Measurements from ENCODE around the gene TTYH3. TPM values are rescaled to one million over a fixed set of nuclear protein-coding genes. Genes with fewer than 3 reads are reported as not detected.

The TTYH3 gene
- total RNA-seq, 2 donors from 2014 or later, result 7.0 to 11.1 TPM

DNA sequence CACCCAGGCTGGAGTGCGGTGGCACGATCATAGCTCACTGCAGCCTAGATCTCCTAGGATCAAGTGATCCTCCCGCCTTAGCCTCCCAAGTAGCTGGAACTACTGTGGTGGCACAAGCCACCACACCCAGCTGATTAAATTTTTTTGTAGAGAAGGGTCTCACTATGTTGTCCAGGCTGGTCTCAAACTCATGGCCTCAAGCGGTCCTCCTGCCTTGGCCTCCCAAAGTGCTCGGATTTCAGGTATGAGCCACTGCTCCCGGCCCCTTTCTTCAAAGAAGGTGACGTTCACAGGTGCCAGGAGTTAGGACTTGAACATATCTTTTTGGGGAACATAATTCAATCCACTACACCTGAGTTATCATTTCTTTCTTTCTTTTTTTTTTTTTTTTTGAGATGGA is 2.9 kb upstream of the TTYH3 start:
- H3K9me3 ChIP-seq, result no peaks in the 10 kb centered on the region
- H3K27me3 ChIP-seq, result no peaks in the 10 kb centered on the region
- H3K27ac ChIP-seq, result no peak overlapping the region
- H3K4me3 ChIP-seq, result no peak overlapping the region
- DNase-seq (ENCODE audit: low spot score), result no peak
- TF ChIP-seq, protein P1, sequence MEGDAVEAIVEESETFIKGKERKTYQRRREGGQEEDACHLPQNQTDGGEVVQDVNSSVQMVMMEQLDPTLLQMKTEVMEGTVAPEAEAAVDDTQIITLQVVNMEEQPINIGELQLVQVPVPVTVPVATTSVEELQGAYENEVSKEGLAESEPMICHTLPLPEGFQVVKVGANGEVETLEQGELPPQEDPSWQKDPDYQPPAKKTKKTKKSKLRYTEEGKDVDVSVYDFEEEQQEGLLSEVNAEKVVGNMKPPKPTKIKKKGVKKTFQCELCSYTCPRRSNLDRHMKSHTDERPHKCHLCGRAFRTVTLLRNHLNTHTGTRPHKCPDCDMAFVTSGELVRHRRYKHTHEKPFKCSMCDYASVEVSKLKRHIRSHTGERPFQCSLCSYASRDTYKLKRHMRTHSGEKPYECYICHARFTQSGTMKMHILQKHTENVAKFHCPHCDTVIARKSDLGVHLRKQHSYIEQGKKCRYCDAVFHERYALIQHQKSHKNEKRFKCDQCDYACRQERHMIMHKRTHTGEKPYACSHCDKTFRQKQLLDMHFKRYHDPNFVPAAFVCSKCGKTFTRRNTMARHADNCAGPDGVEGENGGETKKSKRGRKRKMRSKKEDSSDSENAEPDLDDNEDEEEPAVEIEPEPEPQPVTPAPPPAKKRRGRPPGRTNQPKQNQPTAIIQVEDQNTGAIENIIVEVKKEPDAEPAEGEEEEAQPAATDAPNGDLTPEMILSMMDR (IDR thresholded peaks at IDR 0.05), result no peak
- peaks cover 0 to 53% of the 10 kb centered on the region in 2 donors for H3K4me1 ChIP-seq
- no peaks in the 10 kb centered on the region for H3K36me3 ChIP-seq

DNA sequence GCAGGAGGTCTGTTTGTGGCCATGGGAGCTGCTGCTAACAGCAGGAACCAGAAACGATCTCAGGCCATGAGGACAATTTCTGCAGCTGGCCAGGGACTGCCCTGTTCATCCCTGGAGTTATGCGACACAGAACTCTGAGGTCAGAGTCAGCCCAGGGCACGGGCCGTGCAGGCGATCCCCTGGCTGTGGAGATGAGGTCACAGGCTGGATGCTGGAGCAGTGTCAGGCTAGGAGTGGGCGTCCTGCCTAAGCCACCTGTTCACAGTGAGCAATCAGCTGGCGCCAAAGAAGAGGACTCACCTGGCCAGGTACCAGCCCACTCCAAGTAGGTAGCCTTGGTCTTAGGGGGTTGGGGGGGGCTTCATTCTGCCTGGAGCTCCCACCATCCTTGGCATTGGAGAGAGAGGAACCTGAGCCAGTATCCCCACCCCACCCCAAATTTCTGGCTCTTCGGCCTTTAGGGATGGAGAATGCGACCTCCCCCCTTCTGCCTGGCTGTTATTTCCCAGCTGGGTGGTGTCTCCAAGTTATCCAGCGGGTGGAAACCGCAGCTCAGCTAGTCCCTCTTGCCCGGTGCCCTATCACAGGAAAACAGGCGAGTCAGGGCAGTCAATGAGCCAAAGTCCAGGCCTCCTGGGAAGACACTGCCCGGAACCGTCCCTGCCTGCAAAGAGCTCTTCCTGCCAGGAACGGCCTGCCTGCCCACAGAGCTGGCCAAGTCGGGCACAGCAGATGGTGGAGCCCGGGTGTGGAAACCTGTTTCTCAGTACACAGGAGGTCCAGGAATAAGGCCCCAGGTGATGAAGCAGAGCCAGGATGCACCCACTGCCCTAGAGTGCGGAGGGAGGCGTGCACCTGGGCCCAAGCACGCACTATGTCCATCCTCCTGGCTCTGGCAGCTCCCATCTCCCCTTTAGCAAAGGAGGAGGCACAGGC is 1.8 kb upstream of the TTYH3 start:
- H3K4me3 ChIP-seq, result no peak overlapping the region
- TF ChIP-seq, protein P1 (IDR thresholded peaks at IDR 0.05), result no peak
- DNase-seq (ENCODE audit: low spot score), result no peak
- no peaks in the 10 kb centered on the region for H3K36me3 ChIP-seq
- H3K27ac ChIP-seq, result no peak overlapping the region
- no peaks in the 10 kb centered on the region for H3K9me3 ChIP-seq
- H3K4me1 ChIP-seq, result peaks cover 0 to 56% of the 10 kb centered on the region in 2 donors
- H3K27me3 ChIP-seq, result no peaks in the 10 kb centered on the region

DNA sequence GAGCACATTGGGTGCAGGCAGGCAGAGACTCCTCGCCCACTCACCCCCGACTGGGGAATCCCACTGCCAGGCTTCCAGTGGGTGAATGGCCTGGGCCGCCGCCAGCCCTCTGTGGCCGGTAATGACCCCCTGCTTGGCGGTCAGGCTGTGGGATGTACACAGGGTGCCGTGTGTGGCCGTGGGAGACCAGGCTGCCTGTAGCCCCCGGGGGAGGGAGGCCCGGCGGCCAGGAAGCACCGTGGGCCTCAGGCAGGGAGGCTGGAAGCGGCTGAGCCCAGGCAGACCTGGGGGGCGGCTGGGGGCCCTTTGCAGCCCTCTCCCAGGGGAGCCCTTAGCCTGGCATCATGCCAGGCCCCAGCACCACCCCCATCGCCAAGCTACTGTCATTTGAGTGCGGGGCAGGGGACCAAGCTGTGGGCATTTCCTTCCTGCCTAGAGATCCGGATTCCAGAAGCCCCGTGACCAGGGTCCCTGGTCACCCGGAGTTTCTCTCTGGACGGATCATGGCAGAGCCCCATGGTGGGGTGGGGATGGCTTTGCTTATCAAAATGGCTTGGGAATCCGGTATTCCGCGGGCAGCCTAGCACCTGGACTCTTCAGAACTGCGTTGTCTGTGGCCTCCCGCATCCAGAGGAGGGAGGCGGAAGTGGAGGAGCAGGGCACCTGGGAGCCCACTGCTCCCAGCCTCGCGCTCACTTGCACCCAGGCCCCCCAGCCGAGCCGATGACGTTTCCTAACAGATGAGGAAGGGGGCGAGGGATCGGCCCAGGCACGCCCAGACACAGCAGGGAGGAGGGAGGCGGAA is 1.1 kb downstream of the TTYH3 start:
- Histone ChIP-seq H3K27ac (peak overlapping the region; percentile 81 to 89), H3K4me3 (peak overlapping the region; percentile 62 to 80), H3K36me3 (no peaks in the 10 kb centered on the region), H3K9me3 (no peaks in the 10 kb centered on the region), H3K4me1 (peaks cover 0 to 74% of the 10 kb centered on the region in 2 donors), H3K27me3 (no peaks in the 10 kb centered on the region)
- TF ChIP-seq, protein P1 (IDR thresholded peaks at IDR 0.05), result no peak
- peak; percentile 78 for DNase-seq (ENCODE audit: low spot score)

DNA sequence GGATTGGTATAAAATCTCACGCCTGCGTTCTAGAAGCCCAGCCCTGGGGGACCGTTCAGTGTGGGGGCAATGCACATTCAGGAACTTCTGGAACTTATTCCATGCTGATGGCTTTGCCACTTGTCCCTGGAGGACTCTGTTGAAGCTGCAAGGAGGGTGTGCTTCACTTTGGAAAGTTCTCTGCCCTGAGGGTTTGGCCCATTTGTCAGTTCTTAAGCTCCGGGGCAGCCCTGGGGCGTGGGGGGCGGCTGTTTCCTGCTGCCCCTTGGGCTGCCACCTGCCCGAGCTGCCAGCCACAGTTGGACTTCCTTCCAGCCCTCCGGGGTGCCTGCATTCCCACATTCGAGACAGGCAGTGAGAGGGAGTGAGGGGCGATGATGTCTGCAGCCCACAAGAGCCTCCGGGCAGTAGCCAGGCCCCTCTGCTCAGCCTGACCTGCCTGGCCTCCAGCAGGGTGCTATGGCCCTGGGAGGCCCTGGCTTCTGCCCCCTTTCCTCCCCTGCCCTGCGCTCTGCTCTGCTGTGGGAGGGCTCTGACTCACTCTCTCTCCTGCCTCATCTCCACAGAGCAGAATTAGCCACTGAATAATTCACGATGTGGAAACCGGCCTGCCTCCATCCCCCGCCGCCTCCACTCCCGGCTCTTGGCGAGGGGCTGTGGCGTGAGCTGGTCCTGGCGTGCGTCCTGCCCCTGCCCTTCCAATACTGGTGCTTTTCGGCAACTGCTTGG is 1.9 kb downstream of the TTYH3 start:
- TF ChIP-seq, protein P1 (IDR thresholded peaks at IDR 0.05), result no peak

More for the DNA sequence above, 1.9 kb downstream of the TTYH3 start:
- Histone ChIP-seq H3K9me3 (no peaks in the 10 kb centered on the region), H3K27me3 (no peaks in the 10 kb centered on the region), H3K4me3 (peak overlapping the region; percentile 62 to 80), H3K36me3 (no peaks in the 10 kb centered on the region), H3K4me1 (peaks cover 0 to 81% of the 10 kb centered on the region in 2 donors), H3K27ac (peak overlapping the region; percentile 81 to 89)
- peak; percentile 84 for DNase-seq (ENCODE audit: low spot score)
